BE2C (cell line): ENCODE results near the gene CYP4V2.

Experiments used
- DNase-seq: peaks from one replicate; pipeline ENCODE4 v3.0.0-alpha.2; 2020
- H3K27me3 ChIP-seq: fragments of 250-450 bp; sonication (Bioruptor Pico); 2 replicates; pipeline ENCODE4 v1.5.1; 2020; ENCODE audit warnings: mild to moderate bottlenecking
- H3K36me3 ChIP-seq: fragments of 250-450 bp; sonication (Bioruptor Pico); 2 replicates; pipeline ENCODE4 v1.5.1; 2020; ENCODE audit warnings: mild to moderate bottlenecking
- H3K4me1 ChIP-seq: fragments of 250-450 bp; sonication (Bioruptor Pico); 2 replicates; pipeline ENCODE4 v1.5.1; 2020
- H3K4me3 ChIP-seq: 2 replicates; pipeline ENCODE4 v1.5.1; 2011; ENCODE audit warnings: low read depth, low read length
- H3K9me3 ChIP-seq: fragments of 250-450 bp; sonication (Bioruptor Pico); 2 replicates; pipeline ENCODE4 v1.5.1; 2020
- CTCF ChIP-seq: IDR thresholded peaks from 2 replicates; pipeline ENCODE4 v1.5.1; 2012; ENCODE audit warnings: mild to moderate bottlenecking, low read depth, low read length

CYP4V2 gene

GRCh38 chr4:186227744-186228513, 36.6 kb downstream of the CYP4V2 start:
- TF ChIP-seq CTCF = no peak
- H3K4me1 ChIP-seq = no peaks in the 10 kb centered on the region
- no peak overlapping the region for H3K4me3 ChIP-seq
- no peaks in the 10 kb centered on the region for H3K9me3 ChIP-seq
- no peak for DNase-seq
- H3K36me3 ChIP-seq = no peaks in the 10 kb centered on the region
- no peaks in the 10 kb centered on the region for H3K27me3 ChIP-seq

GRCh38 chr4:186228514-186228894, 37.1 kb downstream of the CYP4V2 start:
- Histone ChIP-seq H3K36me3 (no peaks in the 10 kb centered on the region), H3K4me3 (no peak overlapping the region), H3K4me1 (no peaks in the 10 kb centered on the region), H3K9me3 (no peaks in the 10 kb centered on the region), H3K27me3 (no peaks in the 10 kb centered on the region)
- TF ChIP-seq CTCF = no peak
- no peak for DNase-seq

- TF ChIP-seq CTCF = no peak
- H3K4me1 ChIP-seq = no peaks in the 10 kb centered on the region
- H3K4me3 ChIP-seq = no peak overlapping the region
- no peaks in the 10 kb centered on the region for H3K36me3 ChIP-seq
- H3K9me3 ChIP-seq = no peaks in the 10 kb centered on the region
- no peak for DNase-seq
- H3K27me3 ChIP-seq = 0 out of 2 replicates have a peak, but pooled peaks cover 5% of the 10 kb centered on the region
These were observed 43.0 kb downstream of the CYP4V2 start for GRCh38 chr4:186234367-186234766.

GRCh38 chr4:186236126-186236525, 44.8 kb downstream of the CYP4V2 start:
- no peak for DNase-seq
- Histone ChIP-seq H3K4me3 (no peak overlapping the region), H3K36me3 (no peaks in the 10 kb centered on the region), H3K9me3 (no peaks in the 10 kb centered on the region), H3K27me3 (0 out of 2 replicates have a peak, but pooled peaks cover 5% of the 10 kb centered on the region), H3K4me1 (no peaks in the 10 kb centered on the region)
- no peak for TF ChIP-seq CTCF

GRCh38 chr4:186240452-186240847, 49.1 kb downstream of the CYP4V2 start:
- TF ChIP-seq CTCF = no peak
- no peaks in the 10 kb centered on the region for H3K27me3 ChIP-seq
- H3K9me3 ChIP-seq = no peaks in the 10 kb centered on the region
- H3K36me3 ChIP-seq = no peaks in the 10 kb centered on the region
- H3K4me3 ChIP-seq = no peak overlapping the region
- no peaks in the 10 kb centered on the region for H3K4me1 ChIP-seq
- DNase-seq = no peak

- H3K27me3 ChIP-seq = no peaks in the 10 kb centered on the region
- TF ChIP-seq CTCF = no peak
These were observed 49.6 kb downstream of the CYP4V2 start for GRCh38 chr4:186240848-186241491.

More at GRCh38 chr4:186240848-186241491, 49.6 kb downstream of the CYP4V2 start:
- Histone ChIP-seq H3K4me3 (no peak overlapping the region), H3K36me3 (no peaks in the 10 kb centered on the region), H3K4me1 (no peaks in the 10 kb centered on the region), H3K9me3 (no peaks in the 10 kb centered on the region)
- no peak for DNase-seq
